Parathyroid adenoma (tissue), 2 donors: Measurements from ENCODE around the gene CBLB.

ENCODE experiments used
- H2AFZ ChIP-seq: fragments of 300-600 bp; sonication (generic); one replicate; pipeline ENCODE4 v1.7.0; 2017; ENCODE audit warnings: antibody characterized with exemption, mild to moderate bottlenecking
- H3K27ac ChIP-seq: fragments of 300-600 bp; sonication (generic); one replicate; pipeline ENCODE4 v1.7.0; 2017
- H3K27me3 ChIP-seq: fragments of 300-600 bp; sonication (generic); one replicate; pipeline ENCODE4 v1.7.0; 2017; ENCODE audit warnings: low read length; ENCODE audit not compliant: control insufficient read depth, insufficient read depth
- H3K36me3 ChIP-seq: fragments of 300-600 bp; sonication (generic); one replicate; pipeline ENCODE4 v1.7.0; 2017; ENCODE audit warnings: low read length; ENCODE audit not compliant: control insufficient read depth, insufficient read depth
- H3K4me1 ChIP-seq: fragments of 300-600 bp; sonication (generic); one replicate; pipeline ENCODE4 v1.7.0; 2017; ENCODE audit warnings: control low read depth
- H3K4me2 ChIP-seq: fragments of 300-600 bp; sonication (generic); one replicate; pipeline ENCODE4 v1.7.0; 2017; ENCODE audit warnings: low read length
- H3K4me3 ChIP-seq: fragments of 300-600 bp; sonication (generic); one replicate; pipeline ENCODE4 v1.7.0; 2017; ENCODE audit warnings: low read depth, low read length
- H3K79me2 ChIP-seq: fragments of 300-600 bp; sonication (generic); one replicate; pipeline ENCODE4 v1.7.0; 2017; ENCODE audit warnings: control low read depth
- H3K9ac ChIP-seq: fragments of 300-600 bp; sonication (generic); one replicate; pipeline ENCODE4 v1.7.0; 2017; ENCODE audit warnings: mild to moderate bottlenecking
- H3K9me3 ChIP-seq: fragments of 300-600 bp; sonication (generic); one replicate; pipeline ENCODE4 v1.7.0; 2017; ENCODE audit warnings: low read length; ENCODE audit not compliant: control insufficient read depth
- CTCF ChIP-seq: fragments of 300-600 bp; sonication (generic); IDR thresholded peaks from one replicate; pipeline ENCODE4 v1.7.0; 2017; ENCODE audit warnings: antibody characterized with exemption, mild to moderate bottlenecking
- donor health status: primary hyperparathyroidism.

The CBLB gene

GRCh38 chr3:105799286-105799685 lies 69.5 kb downstream of the CBLB start:
- TF ChIP-seq CTCF = no peak
- Histone ChIP-seq H3K4me2 (no peak overlapping the region), H3K36me3 (no peaks in the 10 kb centered on the region), H2AFZ (no peak overlapping the region), H3K4me1 (peaks cover 5% of the 10 kb centered on the region), H3K4me3 (no peak overlapping the region), H3K79me2 (peaks cover 25% of the 10 kb centered on the region), H3K9me3 (no peaks in the 10 kb centered on the region), H3K27ac (no peak overlapping the region), H3K9ac (no peak overlapping the region), H3K27me3 (no peaks in the 10 kb centered on the region)

DNA sequence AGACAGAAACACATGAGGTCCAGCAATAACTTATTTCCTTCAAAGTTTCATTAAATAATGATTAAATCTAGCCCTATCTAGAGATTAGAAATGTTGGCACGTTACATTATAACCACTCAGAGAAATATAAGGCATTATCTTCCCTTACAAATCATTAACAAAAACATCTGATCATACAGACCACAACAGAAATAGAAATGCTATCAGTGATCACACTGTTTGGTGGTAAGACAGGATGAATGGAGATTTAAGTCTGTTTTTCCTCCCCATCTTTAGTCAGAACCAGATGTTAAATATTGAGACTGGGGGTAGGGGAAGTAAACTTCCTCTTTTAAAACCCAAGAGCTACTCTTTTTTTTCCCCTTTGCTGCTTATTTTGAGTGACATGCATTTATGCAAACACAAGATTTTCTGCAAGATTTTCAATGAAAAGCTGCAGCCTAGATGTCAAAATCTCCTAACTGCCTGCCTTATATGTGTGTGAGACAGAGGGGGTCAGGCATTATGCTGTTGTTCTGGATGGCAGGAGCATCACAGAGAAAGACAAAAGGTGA lies 70.4 kb downstream of the CBLB start:
- Histone ChIP-seq H3K79me2 (peaks cover 22% of the 10 kb centered on the region), H3K27ac (no peak overlapping the region), H3K9ac (no peak overlapping the region), H2AFZ (no peak overlapping the region), H3K4me1 (peaks cover 5% of the 10 kb centered on the region), H3K9me3 (no peaks in the 10 kb centered on the region), H3K36me3 (no peaks in the 10 kb centered on the region), H3K4me2 (peak overlapping the region; percentile 30), H3K4me3 (no peak overlapping the region), H3K27me3 (no peaks in the 10 kb centered on the region)
- no peak for TF ChIP-seq CTCF

GRCh38 chr3:105793040-105793439 lies 75.8 kb downstream of the CBLB start:
- no peaks in the 10 kb centered on the region for H3K36me3 ChIP-seq
- H3K4me1 ChIP-seq = no peaks in the 10 kb centered on the region
- no peak for TF ChIP-seq CTCF
- H3K4me3 ChIP-seq = no peak overlapping the region
- no peak overlapping the region for H3K9ac ChIP-seq
- peaks cover 12% of the 10 kb centered on the region for H3K79me2 ChIP-seq
- no peak overlapping the region for H3K27ac ChIP-seq
- H2AFZ ChIP-seq = no peak overlapping the region
- no peak overlapping the region for H3K4me2 ChIP-seq
- no peaks in the 10 kb centered on the region for H3K9me3 ChIP-seq
- no peaks in the 10 kb centered on the region for H3K27me3 ChIP-seq

GRCh38 chr3:105791919-105792786 lies 76.7 kb downstream of the CBLB start:
- Histone ChIP-seq H3K9ac (no peak overlapping the region), H2AFZ (no peak overlapping the region), H3K4me2 (no peak overlapping the region), H3K27me3 (no peaks in the 10 kb centered on the region), H3K9me3 (no peaks in the 10 kb centered on the region), H3K4me3 (no peak overlapping the region), H3K4me1 (no peaks in the 10 kb centered on the region), H3K36me3 (no peaks in the 10 kb centered on the region), H3K27ac (no peak overlapping the region), H3K79me2 (peaks cover 10% of the 10 kb centered on the region)
- TF ChIP-seq CTCF = no peak
